Esophagus muscularis mucosa (tissue), 4 donors: Measurements from ENCODE around the gene AGFG2. TPM values are rescaled to one million over a fixed set of nuclear protein-coding genes. Genes with fewer than 3 reads are reported as not detected.
"Not testable (repeated sequence)": the region's sequence is repeated elsewhere in the genome, so short reads cannot be mapped to it uniquely, and the experiment has no call there.

ENCODE experiments used
- DNase-seq: peaks from one replicate; pipeline ENCODE4 v3.0.0-alpha.2; 2017; ENCODE audit errors: extremely low spot score
- H3K27ac ChIP-seq, 4 donors: fragments of 200-600 bp; sonication (generic); replicated peaks in 1 of 4; 1 replicate in 3 of 4; 2 replicates in 1 of 4; pipeline ENCODE4 v1.5.1; 2016 to 2019; ENCODE audit warnings: mild to moderate bottlenecking in 1 of 4
- H3K27me3 ChIP-seq, 4 donors: fragments of 200-600 bp; sonication (generic); one replicate each; pipeline versions ENCODE4 v1.5.1 to v1.6.0; 2016 to 2019
- H3K36me3 ChIP-seq, 4 donors: fragments of 200-600 bp; sonication (generic); one replicate each; pipeline ENCODE4 v1.5.1; 2016 to 2019
- H3K4me1 ChIP-seq, 4 donors: fragments of 200-600 bp; sonication (generic); one replicate each; pipeline ENCODE4 v1.5.1; 2016 to 2019
- H3K4me3 ChIP-seq, 4 donors: fragments of 200-600 bp; sonication (generic); 1 replicate in 2 of 4; 2 replicates in 2 of 4; pipeline ENCODE4 v1.5.1; 2016 to 2019; ENCODE audit warnings: mild to moderate bottlenecking in 4 of 4, moderate library complexity in 1 of 4
- H3K9me3 ChIP-seq, 4 donors: fragments of 200-600 bp; sonication (generic); 1 replicate in 3 of 4; 2 replicates in 1 of 4; pipeline ENCODE4 v1.5.1; 2016 to 2019
- CTCF ChIP-seq, 3 experiments: fragments of 200-600 bp in 2 of 3; fragments of 450-650 bp in 1 of 3; sonication (generic) in 2 of 3; IDR thresholded peaks; one replicate each; pipeline ENCODE4 v1.5.1; 2017 to 2019; ENCODE audit warnings: antibody characterized with exemption in 3 of 3, mild to moderate bottlenecking in 2 of 3, moderate library complexity in 1 of 3
- EP300 ChIP-seq: sonication (generic); formaldehyde crosslinking; IDR thresholded peaks from one replicate; pipeline ENCODE4 v1.6.1; 2017; ENCODE audit warnings: antibody characterized with exemption
- POLR2A ChIP-seq: fragments of 450-650 bp; IDR thresholded peaks from one replicate; pipeline ENCODE4 v1.6.1; 2017; ENCODE audit warnings: antibody characterized with exemption, moderate library complexity, mild to moderate bottlenecking, low read depth
- POLR2AphosphoS5 ChIP-seq, 2 donors: sonication (generic); formaldehyde crosslinking; IDR thresholded peaks; one replicate each; pipeline ENCODE4 v1.6.1; 2017; ENCODE audit warnings: antibody characterized with exemption in 2 of 2
- WGBS: methylation state at CpG from one replicate; pipeline ENCODE4 v1.1.5; 2018; 5-methylcytosine and 5-hydroxymethylcytosine counted together
- intact Hi-C: fragments of 100-400 bp; cut with DNase I; formaldehyde crosslinking; loops from one replicate; pipeline ENCODE4 v1.15.1; 2023
- total RNA-seq, 4 donors: library from RNA; depleted of rRNA; stranded (reverse); fragments of >200 nt; gene quantifications; one replicate each; pipeline versions ENCODE4 v1.1.0 to v1.2.1, GENCODE V29; 2016

AGFG2 gene
- total RNA-seq, 4 donors from 2014 or later: 31.6 to 79.6 (median 35.1) TPM

GRCh38 chr7:100562195-100563099 is 23.4 kb downstream of the AGFG2 start:
- peaks cover 10 to 76% (median 33%) of the 10 kb centered on the region in 4 donors for H3K36me3 ChIP-seq
- H3K4me3 ChIP-seq: no peak overlapping the region
- H3K27me3 ChIP-seq: no peaks in the 10 kb centered on the region
- intact Hi-C loops: loop anchor here (5.0 kb wide), 1 partner anchor 130 kb away; the partner anchor contains the start of gene GIGYF1
- no peak overlapping the region for H3K27ac ChIP-seq
- WGBS: 87% methylated on average over 22 of the region's 26 CpGs
- no peak for DNase-seq
- TF ChIP-seq POLR2AphosphoS5 (IDR thresholded peaks at IDR 0.05) (no peak), CTCF (IDR thresholded peaks at IDR 0.05) (no peak), EP300 (no peak), POLR2A (no peak)
- H3K9me3 ChIP-seq: no peaks in the 10 kb centered on the region
- H3K4me1 ChIP-seq: peaks cover 0 to 20% (median 16%) of the 10 kb centered on the region in 4 donors

- Histone ChIP-seq H3K36me3 (peaks cover 10 to 69% (median 33%) of the 10 kb centered on the region in 4 donors), H3K27me3 (no peaks in the 10 kb centered on the region), H3K9me3 (no peaks in the 10 kb centered on the region), H3K4me3 (no peak overlapping the region), H3K4me1 (peaks cover 0 to 26% (median 16%) of the 10 kb centered on the region in 4 donors), H3K27ac (no peak overlapping the region)
- no peak for TF ChIP-seq CTCF (IDR thresholded peaks at IDR 0.05)
- no peak for TF ChIP-seq POLR2A
- TF ChIP-seq EP300: no peak
- TF ChIP-seq POLR2AphosphoS5 (IDR thresholded peaks at IDR 0.05): no peak
- no peak for DNase-seq
- 91% methylated on average over 6 of the region's 8 CpGs for WGBS
- intact Hi-C loops: loop anchor here (5.0 kb wide), 1 partner anchor 129 kb away; the partner anchor contains the start of gene GIGYF1
Measured at GRCh38 chr7:100563100-100563564, 24.1 kb downstream of the AGFG2 start.

GRCh38 chr7:100563809-100564400 is 24.9 kb downstream of the AGFG2 start:
- Histone ChIP-seq H3K36me3 (peaks cover 10 to 64% (median 33%) of the 10 kb centered on the region in 4 donors), H3K27me3 (no peaks in the 10 kb centered on the region), H3K4me1 (peaks cover 0 to 31% (median 15%) of the 10 kb centered on the region in 4 donors), H3K4me3 (no peak overlapping the region), H3K9me3 (no peaks in the 10 kb centered on the region), H3K27ac (no peak overlapping the region)
- 41% methylated on average over 10 of the region's 12 CpGs for WGBS
- intact Hi-C loops: loop anchor here (5.0 kb wide), 1 partner anchor 128 kb away; the partner anchor contains the start of gene GIGYF1
- no peak for DNase-seq
- TF ChIP-seq EP300: no peak
- no peak for TF ChIP-seq POLR2A
- peak in 2 of 3 experiments; percentile 90 to 94 for TF ChIP-seq CTCF (IDR thresholded peaks at IDR 0.05)
- no peak for TF ChIP-seq POLR2AphosphoS5 (IDR thresholded peaks at IDR 0.05)

DNA sequence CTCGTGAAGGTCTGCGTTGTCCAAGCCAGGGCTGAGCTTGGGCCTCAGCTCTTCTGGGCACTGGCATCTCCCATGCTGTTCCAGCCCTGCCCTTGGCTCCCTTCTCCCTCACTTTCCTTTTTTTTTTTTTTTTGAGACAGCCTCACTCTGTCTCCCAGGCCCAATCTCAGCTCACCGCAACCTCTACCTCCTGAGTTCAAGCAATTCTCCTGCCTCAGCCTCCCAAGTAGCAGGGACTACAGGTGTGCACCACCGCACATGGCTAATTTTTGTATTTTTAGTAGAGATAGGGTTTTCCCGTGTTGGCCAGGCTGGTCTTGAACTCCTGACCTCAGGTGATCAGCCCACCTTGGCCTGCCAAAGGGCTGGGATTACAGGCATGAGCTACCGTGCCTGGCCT is 25.4 kb downstream of the AGFG2 start:
- peaks cover 10 to 63% (median 33%) of the 10 kb centered on the region in 4 donors for H3K36me3 ChIP-seq
- intact Hi-C loops: loop anchor here (5.0 kb wide), 1 partner anchor 128 kb away; the partner anchor contains the start of gene GIGYF1
- not testable (repeated sequence) for H3K27ac ChIP-seq, H3K27me3 ChIP-seq, H3K9me3 ChIP-seq, DNase-seq, H3K4me3 ChIP-seq
- WGBS: 93% methylated on average over 6 of the region's 6 CpGs
- H3K4me1 ChIP-seq: peaks cover 2 to 35% (median 13%) of the 10 kb centered on the region in 4 donors

GRCh38 chr7:100565133-100565571 is 26.1 kb downstream of the AGFG2 start:
- intact Hi-C loops: no loop called here
- H3K9me3 ChIP-seq: no peaks in the 10 kb centered on the region
- H3K27ac ChIP-seq: no peak overlapping the region
- H3K36me3 ChIP-seq: peaks cover 10 to 62% (median 33%) of the 10 kb centered on the region in 4 donors
- peaks cover 0 to 3% (median under 1%) of the 10 kb centered on the region in 4 donors for H3K27me3 ChIP-seq
- TF ChIP-seq POLR2AphosphoS5 (IDR thresholded peaks at IDR 0.05) (no peak), POLR2A (no peak), EP300 (no peak), CTCF (IDR thresholded peaks at IDR 0.05) (no peak)
- peaks cover 9 to 35% (median 14%) of the 10 kb centered on the region in 4 donors for H3K4me1 ChIP-seq
- no peak overlapping the region for H3K4me3 ChIP-seq
- no peak for DNase-seq
- 95% methylated on average over 11 of the region's 11 CpGs for WGBS
